ENCODE measurements around the gene NFIX.

The NFIX gene

GRCh38 chr19:12990853-12991252, 4.4 kb upstream of the NFIX start:
- no peak for DNase-seq

GRCh38 chr19:12991296-12991695, 4.0 kb upstream of the NFIX start:
- no peak for DNase-seq

DNA sequence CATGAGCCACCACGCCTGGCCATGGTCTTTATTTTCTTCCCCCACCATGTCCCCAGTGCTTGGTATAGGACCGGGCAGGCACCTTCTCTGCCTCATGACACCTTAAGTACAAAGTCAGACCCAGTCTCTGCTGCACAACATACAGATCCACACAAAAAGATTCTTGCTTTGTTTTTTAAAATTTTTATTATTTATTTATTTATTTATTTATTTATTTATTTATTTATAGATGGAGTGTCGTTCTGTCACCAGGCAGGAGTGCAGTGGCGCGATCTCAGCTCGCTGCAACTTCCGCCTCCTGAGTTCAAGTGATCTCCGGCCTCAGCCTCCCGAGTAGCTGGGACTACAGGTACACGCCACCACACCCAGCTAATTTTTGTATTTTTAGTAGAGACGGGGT, 2.5 kb upstream of the NFIX start:
- DNase-seq = no peak

DNA sequence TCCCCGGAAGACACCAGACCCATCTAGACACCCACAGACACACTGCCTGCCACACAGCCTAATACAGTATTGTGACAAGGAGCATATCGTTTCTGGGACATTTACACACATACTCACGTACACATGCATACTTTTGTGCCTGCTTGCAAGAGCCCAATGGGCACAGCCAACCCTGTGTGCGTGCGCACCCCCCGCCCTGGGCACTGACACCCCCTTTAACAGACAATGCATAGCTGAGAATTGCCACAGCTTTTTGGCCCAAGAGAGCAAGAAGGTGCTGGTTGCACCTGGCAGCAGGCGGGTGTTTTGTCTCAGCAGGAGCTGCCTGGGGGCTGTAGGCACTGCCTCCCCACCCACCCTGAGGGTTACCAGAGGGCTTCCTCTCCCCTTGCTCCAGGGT, 1.7 kb upstream of the NFIX start:
- no peak for DNase-seq

GRCh38 chr19:12995596-12996405, 526 bp downstream of the NFIX start:
- peak; percentile 26 for DNase-seq

- no peak for DNase-seq
Measured at GRCh38 chr19:12996406-12997094, 1.3 kb downstream of the NFIX start.

DNA sequence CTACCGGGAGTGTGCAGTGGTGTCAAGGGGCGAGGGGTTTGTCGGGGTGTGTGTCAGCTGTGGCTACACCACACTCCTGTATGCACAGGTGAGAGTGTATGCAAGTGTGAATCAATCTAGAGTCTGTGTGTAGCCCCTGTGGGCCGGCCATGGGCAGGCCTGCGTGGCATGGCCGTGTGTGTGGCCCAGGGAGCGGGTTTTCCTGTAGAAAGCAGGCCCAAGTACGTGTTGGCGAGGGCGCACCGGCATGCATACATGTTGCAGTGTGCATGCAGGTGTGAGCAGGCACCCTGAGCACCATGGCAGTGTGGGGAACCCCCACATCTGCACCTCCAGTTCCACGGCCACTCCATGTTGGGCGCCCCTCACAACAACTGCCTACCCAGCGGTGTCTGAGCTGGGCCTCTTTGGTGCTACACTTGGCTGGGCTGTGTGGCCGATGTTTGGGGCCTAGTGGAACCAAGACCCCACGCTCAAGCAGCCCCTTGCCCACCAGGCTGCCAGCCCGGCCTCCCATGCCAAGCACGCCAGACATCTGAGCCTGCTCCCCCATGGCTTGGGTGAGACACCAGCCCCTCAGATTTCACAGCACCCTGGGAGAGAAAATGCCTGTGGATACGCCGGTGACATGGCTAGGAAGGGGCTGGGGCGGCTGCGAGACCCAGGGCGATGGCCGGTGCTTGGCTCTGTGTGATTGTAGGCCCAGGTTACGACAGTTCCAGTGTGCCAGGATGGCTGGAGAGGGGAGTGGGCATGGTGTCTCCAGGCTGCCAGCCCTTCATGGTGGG, 2.1 kb downstream of the NFIX start:
- DNase-seq = no peak

DNA sequence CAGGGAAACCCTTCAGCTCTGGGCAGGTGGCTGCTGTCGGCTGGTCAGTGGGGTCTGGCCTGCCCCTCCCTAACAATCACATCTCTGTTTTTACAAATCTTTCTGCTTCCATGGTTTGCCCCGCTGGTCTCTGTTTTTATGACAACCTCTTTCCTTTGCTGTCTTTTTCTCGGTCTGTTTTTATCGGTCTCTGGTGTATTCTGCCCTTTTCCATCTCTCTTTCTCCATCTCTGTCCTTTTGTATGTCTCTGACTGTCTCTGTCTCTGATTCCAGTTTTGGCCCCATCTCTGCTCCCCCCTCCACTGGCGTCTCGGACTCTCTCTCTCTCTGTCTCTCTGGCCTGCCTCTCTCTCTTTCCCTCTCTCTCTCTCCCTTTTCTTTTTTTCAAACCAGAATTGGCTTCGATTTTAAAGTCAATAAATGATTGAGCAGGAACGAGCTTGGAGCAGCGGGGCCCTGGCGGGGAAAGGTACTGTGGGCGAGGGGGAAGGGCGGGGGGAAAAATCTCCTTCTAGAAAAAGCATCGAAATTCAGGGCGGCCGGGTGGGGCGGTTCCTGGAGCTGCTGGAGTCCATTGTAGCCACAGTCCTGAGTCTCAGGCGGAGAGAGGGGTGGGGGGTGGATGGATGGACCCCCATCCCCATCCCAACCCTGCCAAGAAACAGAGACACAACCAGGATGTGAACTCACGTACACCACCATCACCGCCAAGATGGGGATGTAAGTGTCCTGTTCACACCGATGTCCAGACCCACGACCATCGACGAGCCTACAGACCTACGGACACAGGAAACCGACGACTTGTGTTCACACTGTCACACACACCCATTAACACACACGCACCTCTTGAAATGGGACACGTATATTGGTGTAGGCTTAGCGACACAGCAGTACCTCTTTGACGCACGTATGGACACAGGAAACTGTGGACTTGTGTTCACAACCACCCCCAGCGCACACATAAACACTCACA, 3.0 kb downstream of the NFIX start:
- DNase-seq = no peak

- no peak for DNase-seq
Measured at GRCh38 chr19:13001166-13001501, 5.9 kb downstream of the NFIX start.

DNA sequence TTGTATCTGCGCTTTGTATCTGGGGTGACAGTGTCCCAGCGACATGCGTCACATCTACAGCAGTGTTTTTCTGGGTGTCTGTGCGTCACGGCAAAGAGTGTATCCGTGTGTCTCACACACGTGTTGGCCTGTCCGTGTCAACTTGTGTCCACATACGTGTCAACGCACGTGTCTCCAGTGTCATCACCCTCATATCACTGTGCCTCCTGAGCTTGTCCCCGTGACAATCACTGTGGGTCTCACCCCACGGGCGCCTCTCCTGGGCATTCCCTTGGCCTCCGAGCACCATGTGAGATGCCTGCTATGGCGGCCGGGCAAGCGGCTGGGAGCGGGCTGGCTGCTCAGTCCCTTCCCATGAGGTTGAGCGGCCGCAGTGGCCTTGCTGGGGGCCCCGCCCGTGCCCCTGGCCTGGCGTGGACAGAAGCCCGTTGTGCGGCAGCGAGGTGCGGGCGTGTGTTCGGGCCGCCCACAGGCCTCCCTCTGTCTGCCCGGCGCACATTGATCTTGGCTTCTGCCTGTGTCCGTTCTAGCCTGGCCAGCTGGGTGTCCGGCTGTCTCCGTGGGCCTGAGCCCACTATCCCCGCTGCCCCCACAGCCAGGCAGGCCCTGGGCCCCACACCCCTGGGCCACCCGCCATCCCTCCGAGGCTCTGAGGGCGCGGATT, 6.4 kb downstream of the NFIX start:
- DNase-seq = no peak

DNA sequence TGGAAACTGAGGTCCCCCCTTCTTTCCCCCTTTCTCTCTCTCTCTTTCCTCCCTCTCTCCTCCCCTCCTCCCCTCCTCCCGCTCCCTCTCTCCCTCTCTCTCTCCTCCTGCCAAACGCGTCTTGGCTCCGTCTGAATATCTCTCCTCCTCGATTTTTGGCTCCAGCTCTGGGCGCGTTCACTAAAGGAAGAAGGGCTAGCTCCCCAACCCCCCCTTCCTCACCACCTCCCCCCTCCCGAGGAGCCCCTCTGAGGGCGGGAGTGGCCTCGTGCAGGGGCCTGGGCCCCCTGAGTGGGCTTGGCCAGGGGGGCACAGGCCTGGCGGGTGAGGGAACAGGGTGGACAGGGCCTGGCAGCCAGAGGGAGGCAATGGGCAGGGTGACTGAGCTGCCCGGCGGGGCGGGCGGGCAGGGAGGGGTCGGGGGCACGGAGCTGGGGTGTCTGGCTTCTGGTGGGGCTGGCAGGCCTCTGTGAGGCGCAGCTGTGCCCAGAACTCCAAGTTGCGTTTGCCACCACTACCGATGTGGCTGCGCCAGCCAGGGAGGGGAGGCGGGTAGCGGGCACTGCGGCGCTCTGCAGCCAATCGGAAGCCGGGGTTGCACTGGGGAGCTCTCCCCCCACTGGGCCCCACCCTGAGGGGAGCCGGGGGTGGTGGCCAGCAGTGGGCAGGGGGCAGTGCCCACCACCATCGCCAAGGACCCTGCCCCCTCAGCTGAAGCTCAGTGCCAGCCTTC, 7.1 kb downstream of the NFIX start:
- no peak for DNase-seq

DNA sequence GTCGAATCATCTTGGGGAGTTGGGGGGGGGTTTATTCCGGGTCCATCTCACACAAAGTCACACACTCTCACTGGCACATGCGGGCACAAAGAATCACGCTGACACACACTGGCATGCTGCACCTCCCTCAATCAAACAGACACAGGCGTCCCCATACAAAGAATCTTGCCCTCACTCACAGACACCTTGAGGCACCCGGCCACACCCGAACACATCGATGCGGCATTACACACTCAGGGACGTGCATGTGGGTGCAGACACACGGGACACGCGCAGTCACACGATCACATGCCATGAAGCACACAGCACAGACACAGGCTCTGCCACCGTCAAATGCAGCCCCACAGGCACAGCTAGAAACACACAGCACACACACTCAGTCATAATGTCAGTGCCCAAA, 7.8 kb downstream of the NFIX start:
- DNase-seq = no peak

DNA sequence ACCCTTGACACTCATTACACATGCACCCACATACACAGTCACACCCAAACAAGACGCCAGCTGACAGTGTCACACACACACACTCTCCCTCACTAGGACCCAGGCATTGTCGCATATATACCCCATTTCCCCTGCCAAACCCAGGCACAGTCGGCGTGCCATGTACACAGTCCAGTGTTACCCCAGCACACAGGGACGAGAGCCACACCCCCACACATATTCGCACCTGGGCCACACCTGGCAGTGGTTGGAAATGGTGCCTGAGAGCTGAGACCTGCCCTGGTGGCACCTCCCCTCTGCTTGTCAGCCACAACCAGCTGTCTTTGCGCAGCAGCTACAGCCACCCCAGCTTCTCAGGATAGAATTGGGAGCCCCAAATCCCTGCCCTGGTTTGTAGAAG, 9.0 kb downstream of the NFIX start:
- DNase-seq = no peak

- no peak for DNase-seq
Measured at GRCh38 chr19:13005253-13005652, 10.0 kb downstream of the NFIX start.

DNA sequence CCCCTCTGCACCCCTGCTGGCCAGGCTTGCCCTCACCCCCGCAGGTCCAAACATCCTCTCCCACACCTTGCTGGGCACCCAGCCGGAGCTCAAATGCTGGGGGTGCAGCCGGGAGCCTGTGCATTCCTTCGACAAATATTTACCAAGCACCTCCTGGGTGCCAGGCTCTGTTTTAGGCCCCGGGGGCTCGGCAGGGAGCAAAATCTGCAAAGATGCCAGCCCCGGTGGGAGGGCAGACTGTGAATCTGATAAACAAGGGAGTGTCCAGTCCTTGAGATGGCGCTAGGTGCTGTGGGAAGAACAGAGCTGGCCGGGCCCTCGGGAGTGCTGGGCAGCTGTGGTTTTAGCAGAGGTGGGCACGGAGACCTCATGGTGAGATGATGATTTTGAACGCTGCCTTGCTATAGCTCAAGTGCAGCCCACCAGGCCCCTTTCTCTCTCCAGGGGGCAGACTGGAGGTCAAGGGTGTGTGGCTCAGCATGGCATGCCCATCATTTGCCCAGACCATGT, 10.6 kb downstream of the NFIX start:
- DNase-seq = no peak

GRCh38 chr19:13006431-13007281, 11.4 kb downstream of the NFIX start:
- no peak for DNase-seq

GRCh38 chr19:13007292-13008045, 12.2 kb downstream of the NFIX start:
- no peak for DNase-seq

DNA sequence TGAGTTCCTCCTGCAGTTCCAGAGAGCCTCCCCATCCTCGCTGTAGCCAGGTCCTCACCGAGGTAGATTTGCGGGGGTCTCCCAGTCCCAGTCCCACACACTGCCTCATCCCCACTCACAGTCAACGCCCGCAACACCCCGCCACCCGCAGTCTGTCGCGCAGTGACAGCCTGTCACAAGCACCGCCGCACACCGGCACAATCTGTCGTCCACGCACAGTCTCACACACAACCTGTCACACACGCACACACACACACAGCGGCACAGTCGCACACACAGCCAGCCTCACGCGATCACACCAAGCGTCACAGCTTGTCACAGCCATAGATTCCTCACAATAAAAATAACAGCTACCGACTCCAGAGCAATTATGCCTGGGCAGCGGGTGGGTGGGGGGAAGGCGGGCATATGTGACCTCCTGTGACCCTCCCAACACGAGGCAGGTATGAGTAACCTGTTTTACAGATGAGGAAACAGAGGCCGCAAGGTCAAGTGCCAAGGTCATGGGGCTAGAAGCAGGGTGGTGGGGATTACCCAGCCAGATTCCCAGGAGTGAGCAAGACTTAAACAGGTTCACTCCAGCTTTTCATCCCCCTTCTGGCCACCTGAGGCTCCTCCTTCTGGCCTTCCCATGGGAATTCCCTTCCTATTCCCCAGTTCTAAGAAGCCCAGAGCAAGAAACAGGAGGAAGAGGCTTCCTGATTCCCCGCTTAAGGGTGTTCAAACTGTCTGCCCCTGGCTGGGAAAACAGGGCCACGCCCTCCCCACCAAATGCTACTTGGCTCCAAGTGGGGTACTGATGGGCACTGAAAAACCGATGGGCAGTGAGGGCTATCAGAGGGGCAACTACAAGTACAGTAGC, 13.9 kb downstream of the NFIX start:
- no peak for DNase-seq
